Left ventricle myocardium inferior (tissue), 1 donor: Measurements from ENCODE around the gene CEACAM3. TPM values are rescaled to one million over a fixed set of nuclear protein-coding genes. Genes with fewer than 3 reads are reported as not detected.

Experiments
- DNase-seq: peaks from one replicate; pipeline ENCODE4 v3.0.0-alpha.2; 2020
- H3K27ac ChIP-seq: fragments of 200-600 bp; replicated peaks from 2 replicates; pipeline ENCODE4 v1.8.0; 2021
- H3K27me3 ChIP-seq: fragments of 200-600 bp; 2 replicates; pipeline ENCODE4 v1.8.0; 2021; ENCODE audit warnings: low read depth
- H3K36me3 ChIP-seq: fragments of 200-600 bp; 2 replicates; pipeline ENCODE4 v1.8.0; 2021
- H3K4me1 ChIP-seq: fragments of 200-600 bp; 2 replicates; pipeline ENCODE4 v1.8.0; 2021
- H3K4me3 ChIP-seq: fragments of 200-600 bp; 2 replicates; pipeline ENCODE4 v1.8.0; 2021; ENCODE audit warnings: mild to moderate bottlenecking, moderate library complexity
- H3K9me3 ChIP-seq: fragments of 200-600 bp; replicated peaks from 2 replicates; pipeline ENCODE4 v1.8.0; 2021
- intact Hi-C: fragments of 100-400 bp; cut with micrococcal nuclease; formaldehyde crosslinking; loops from one replicate; pipeline ENCODE4 v1.11.0; 2022
- total RNA-seq: library from RNA; stranded (reverse); fragmentation: NEBNext Ultra II Directional; extraction: Animal tissue kit (Norgen Biotek cat#: 25700); gene quantifications from one replicate; pipeline ENCODE4 v1.2.1, GENCODE V29; 2021
- TF ChIP-seq, protein P1 (sequence below): fragments of 200-600 bp; IDR thresholded peaks from 2 replicates; pipeline ENCODE4 v1.8.0; 2021; ENCODE audit warnings: antibody characterized with exemption, mild to moderate bottlenecking, borderline replicate concordance
- donor health status: DM: no; HTN: yes; CAD: no; lungs with severe emphysema.

CEACAM3 gene
- total RNA-seq, 1 donor from 2014 or later: not detected

- TF ChIP-seq, protein P1, sequence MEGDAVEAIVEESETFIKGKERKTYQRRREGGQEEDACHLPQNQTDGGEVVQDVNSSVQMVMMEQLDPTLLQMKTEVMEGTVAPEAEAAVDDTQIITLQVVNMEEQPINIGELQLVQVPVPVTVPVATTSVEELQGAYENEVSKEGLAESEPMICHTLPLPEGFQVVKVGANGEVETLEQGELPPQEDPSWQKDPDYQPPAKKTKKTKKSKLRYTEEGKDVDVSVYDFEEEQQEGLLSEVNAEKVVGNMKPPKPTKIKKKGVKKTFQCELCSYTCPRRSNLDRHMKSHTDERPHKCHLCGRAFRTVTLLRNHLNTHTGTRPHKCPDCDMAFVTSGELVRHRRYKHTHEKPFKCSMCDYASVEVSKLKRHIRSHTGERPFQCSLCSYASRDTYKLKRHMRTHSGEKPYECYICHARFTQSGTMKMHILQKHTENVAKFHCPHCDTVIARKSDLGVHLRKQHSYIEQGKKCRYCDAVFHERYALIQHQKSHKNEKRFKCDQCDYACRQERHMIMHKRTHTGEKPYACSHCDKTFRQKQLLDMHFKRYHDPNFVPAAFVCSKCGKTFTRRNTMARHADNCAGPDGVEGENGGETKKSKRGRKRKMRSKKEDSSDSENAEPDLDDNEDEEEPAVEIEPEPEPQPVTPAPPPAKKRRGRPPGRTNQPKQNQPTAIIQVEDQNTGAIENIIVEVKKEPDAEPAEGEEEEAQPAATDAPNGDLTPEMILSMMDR: no peak
- Histone ChIP-seq H3K27me3 (peaks cover 90% of the 10 kb centered on the region), H3K27ac (no peak overlapping the region), H3K4me3 (no peak overlapping the region), H3K4me1 (no peaks in the 10 kb centered on the region), H3K9me3 (no peaks in the 10 kb centered on the region), H3K36me3 (no peaks in the 10 kb centered on the region)
- DNase-seq: no peak
- intact Hi-C loops: no loop called here
Measured at GRCh38 chr19:41771410-41771809, 25.0 kb upstream of the CEACAM3 start.

DNA sequence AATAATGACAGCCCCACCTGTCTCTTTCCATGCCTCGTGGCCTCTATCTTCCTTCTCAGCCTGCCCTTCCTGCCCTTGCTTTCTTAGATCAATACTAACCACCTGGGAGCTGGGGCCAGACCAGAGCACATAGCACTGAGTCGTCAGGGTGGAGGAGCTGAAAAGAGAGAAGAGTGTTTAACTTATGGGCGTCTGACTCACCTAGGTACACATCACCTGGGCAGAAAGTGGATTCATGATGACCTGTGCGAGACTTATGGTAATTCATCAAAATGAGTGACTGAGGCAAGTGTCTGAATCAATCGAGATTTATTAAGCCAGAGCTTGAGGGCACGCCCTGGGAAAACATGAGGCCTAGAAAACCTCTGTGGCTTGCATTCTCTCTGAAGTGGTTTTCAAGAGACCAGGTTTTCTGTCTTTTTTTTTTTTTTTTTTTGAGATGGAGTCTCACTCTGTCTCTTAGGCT is 21.8 kb upstream of the CEACAM3 start:
- Histone ChIP-seq H3K27me3 (peaks cover 96% of the 10 kb centered on the region), H3K4me1 (no peaks in the 10 kb centered on the region), H3K36me3 (no peaks in the 10 kb centered on the region), H3K27ac (no peak overlapping the region), H3K9me3 (no peaks in the 10 kb centered on the region), H3K4me3 (no peak overlapping the region)
- TF ChIP-seq, protein P1: no peak
- intact Hi-C loops: no loop called here
- DNase-seq: no peak

- intact Hi-C loops: no loop called here
- no peaks in the 10 kb centered on the region for H3K4me1 ChIP-seq
- H3K4me3 ChIP-seq: no peak overlapping the region
- no peaks in the 10 kb centered on the region for H3K36me3 ChIP-seq
- no peak for DNase-seq
- no peak overlapping the region for H3K27ac ChIP-seq
- TF ChIP-seq, protein P1: no peak
- no peaks in the 10 kb centered on the region for H3K9me3 ChIP-seq
- H3K27me3 ChIP-seq: peaks cover 97% of the 10 kb centered on the region
Measured at GRCh38 chr19:41776700-41777099, 19.7 kb upstream of the CEACAM3 start.

DNA sequence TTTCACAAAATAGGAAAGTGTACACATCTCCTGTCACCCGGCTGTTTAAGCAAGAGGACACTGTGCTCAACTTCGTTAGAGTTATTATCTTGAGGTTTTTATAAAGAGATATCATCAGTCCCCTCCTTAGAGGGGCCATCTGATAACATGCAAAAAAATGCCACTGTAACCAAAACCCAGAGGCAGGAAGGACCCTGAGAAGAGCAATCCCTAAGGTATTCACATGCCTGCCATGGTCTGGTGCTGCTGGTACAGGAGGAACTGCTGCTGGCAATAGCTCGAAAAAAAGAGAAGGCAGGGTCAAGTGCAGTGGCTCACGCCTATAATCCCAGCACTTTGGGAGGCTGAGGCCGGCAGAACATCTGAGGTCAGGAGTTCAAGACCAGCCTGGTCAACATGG is 12.8 kb upstream of the CEACAM3 start:
- H3K4me3 ChIP-seq: no peak overlapping the region
- TF ChIP-seq, protein P1: no peak
- intact Hi-C loops: no loop called here

GRCh38 chr19:41784312-41784711 is 12.1 kb upstream of the CEACAM3 start:
- Histone ChIP-seq H3K27me3 (peaks cover 91% of the 10 kb centered on the region), H3K4me1 (peaks cover 5% of the 10 kb centered on the region), H3K9me3 (no peaks in the 10 kb centered on the region), H3K36me3 (no peaks in the 10 kb centered on the region), H3K27ac (no peak overlapping the region), H3K4me3 (no peak overlapping the region)
- TF ChIP-seq, protein P1: no peak
- intact Hi-C loops: no loop called here
- no peak for DNase-seq

More for the DNA sequence above, 12.8 kb upstream of the CEACAM3 start:
- no peaks in the 10 kb centered on the region for H3K36me3 ChIP-seq
- peaks cover 93% of the 10 kb centered on the region for H3K27me3 ChIP-seq
- peaks cover 5% of the 10 kb centered on the region for H3K4me1 ChIP-seq
- H3K9me3 ChIP-seq: no peaks in the 10 kb centered on the region
- no peak overlapping the region for H3K27ac ChIP-seq
- DNase-seq: no peak
